Stimulated activated CD8-positive, alpha-beta memory T cell treated with anti-CD3 and anti-CD28 coated beads, Interleukin-4, amount 100 ng/mL, for 4 hours (primary cell): ENCODE results near the gene TACR2.

Source experiments
- DNase-seq, 2 donors: peaks; one replicate each; pipeline ENCODE4 v3.0.0-alpha.2; 2020; ENCODE audit warnings: low read depth in 2 of 2, low spot score in 1 of 2

Gene TACR2

DNA sequence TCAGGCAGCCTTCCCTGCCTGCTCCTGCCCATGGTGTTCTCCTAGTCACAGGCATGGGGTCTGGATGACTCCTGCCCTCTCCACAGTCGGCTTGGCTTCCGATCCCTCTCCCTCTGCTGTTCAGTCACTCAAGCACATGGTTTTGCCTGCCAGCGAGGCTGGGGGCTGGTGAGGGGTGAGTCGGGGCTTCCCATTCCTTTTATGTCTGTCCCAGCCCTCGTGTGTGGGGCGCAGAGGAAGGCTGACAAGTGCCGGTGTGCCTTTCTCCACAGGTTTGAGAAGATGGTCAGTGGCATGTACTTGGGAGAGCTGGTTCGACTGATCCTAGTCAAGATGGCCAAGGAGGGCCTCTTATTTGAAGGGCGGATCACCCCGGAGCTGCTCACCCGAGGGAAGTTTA, 40.1 kb downstream of the TACR2 start:
- no peak for DNase-seq

DNA sequence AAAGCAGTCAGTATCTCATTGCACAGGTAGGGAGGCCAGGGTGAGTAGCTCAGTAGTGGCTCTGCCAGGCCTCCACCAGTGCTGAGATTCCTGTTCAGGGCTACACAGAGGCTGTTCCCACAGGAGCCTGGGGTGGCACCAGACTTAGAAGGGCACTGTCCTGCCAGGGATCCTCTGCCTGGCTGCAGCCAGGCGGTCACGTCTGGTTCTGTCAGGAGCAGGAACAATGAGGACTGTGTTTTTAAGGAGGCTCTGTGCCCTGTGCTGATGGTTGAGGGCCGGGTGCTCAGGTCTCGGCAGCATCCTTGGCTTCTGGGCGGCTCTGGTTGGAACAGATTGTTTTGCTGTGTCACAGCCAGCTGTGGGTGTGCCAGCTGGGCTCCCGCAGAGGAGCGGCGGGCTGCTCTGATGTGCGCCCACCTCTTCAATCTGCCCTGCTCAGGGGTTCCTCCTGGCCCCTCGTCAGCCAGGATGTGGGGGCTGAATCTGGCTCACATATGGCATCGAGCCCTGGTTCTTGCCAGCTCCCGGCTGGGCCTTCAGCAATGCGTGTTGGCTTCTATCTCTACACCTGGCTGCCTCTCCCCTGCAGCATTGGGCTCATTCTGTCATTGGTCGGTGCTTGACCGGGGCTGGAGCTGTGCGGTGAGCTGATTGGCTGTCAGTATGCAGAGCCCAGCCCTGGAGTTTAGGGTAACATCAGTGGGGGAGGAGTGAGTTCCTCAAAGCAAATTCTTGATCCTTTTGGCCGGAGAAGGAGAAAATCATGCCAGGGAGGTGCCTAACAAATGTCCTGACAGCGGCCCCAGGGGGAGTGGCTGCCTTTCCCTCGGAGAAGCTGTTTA, 41.2 kb downstream of the TACR2 start:
- DNase-seq: no peak

GRCh38 chr10:69374931-69375306, 41.8 kb downstream of the TACR2 start:
- no peak for DNase-seq

DNA sequence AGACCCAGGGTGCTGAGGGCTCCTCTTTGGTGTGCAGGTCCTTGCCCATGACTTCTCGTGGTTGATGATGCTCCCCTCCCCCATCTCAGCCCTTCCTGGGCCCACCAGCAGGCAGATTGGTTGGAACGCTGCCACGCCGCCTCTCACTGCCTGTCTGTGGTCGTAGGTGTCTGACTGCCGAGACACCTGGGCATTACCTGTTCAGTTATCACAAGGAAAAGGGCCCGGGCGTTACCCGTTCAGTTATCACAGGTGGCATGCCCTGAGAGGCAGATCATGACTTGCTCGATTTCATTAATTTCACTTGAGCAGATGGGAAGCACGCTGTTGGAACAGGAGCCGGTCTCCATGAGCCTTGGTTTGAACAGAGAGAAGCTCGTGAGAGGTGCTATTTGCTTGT, 42.5 kb downstream of the TACR2 start:
- DNase-seq: no peak

DNA sequence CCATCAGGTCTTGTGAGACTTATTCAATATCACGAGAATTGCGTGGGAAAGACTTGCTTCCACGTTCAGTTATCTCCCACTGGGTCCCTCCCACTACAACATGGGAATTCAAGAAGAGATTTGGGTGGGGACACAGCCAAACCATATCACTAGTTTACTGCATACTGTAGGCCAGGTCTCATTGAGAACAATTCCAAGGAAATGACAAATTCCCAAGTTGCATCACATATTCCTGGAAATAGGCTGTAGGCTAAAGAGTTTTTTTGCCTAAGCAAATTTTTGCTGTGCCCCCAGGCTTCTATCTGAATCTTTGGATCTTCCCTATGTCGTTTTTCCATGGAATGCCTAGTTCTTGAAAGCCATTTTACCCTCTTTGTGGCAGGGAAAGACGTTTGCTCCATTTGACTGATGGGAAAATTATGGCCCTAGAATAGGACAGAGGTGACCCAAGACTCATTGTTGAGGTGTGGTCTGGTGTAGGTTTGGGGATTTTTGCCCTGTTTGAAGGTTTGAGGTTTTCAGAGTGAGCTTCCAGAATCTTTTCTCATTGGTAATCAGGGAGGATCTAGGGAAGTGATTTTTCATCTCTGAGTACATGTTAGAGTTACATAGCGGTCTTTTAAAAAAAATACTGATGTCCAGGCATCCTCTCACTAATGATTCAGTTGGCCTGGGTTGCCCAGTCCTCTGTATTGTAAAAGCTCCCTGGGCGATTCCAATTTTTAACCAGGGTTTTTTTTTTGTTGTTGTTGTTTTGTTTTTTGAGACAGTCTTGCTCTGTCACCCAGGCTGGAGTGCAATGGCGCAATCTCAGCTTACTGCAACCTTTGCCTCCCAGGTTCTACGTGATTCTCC, 44.4 kb downstream of the TACR2 start:
- no peak for DNase-seq

DNA sequence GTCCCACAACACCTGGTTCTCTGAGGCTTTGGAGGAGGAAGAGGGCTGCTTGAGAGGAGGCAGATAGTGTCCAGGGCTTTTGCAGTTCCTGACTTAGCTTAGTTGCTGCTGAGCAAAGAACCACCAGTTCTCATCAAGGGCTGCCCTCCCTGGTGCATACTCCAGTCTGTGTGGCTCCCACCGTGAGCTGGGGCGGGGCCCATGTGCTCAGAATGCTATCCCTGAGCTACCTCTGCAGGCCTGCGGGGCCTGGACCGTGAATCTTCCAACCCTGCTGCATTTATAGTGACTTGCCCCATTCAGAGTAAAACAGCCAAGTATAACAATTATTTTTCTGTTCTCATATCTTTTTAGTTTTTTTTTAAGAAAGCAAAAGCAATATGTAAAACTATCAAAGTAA, 49.2 kb downstream of the TACR2 start:
- no peak for DNase-seq

DNA sequence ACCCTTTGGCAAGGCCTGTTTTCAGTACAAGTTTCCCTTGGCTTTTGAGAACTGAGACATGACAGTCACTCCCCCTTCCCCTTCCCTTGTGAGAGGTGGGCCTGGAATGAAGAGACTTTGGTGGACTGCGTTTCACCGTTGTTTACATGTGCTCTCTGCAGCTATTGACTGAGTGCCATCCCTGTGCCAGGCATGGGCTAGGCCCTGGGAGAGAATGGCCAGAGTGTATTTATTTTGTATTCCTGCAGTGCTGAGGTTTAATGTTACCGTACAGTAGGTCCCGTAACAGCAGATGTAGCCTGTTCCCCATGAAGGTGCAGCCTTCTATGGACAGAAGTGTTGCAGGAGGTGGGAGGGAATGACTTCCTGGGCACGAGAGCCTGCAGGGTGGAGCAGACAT, 50.0 kb downstream of the TACR2 start:
- no peak for DNase-seq

DNA sequence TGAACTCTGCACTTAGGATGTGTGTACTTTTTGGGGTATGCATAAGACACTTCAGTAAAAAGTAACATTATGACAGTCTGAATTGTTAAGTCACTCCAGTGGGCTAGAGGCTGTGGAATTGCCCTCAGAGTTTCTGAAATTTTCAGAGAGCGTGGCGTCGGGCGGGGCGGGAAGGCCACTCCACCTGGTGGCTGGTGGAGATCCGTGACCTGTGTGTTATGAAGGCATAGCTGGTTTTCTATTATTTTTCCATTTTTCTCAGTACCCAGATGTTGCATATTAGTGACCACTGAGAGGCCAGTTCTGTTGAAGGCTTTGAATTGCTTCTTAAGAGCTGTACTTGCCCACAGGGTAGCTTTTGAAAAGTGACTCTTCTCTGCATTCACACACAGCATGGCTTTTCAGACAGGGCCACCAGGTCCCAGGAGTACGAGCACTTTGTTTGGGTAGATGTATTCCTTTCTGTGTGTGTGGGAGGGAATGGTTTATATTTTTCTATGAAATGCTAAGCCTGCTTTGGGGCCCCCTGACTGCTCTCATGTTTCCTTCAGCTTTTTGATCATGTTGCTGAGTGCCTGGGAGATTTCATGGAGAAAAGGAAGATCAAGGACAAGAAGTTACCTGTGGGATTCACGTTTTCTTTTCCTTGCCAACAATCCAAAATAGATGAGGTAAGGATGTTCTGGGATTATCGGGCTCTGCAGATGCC, 52.3 kb downstream of the TACR2 start:
- DNase-seq: no peak

DNA sequence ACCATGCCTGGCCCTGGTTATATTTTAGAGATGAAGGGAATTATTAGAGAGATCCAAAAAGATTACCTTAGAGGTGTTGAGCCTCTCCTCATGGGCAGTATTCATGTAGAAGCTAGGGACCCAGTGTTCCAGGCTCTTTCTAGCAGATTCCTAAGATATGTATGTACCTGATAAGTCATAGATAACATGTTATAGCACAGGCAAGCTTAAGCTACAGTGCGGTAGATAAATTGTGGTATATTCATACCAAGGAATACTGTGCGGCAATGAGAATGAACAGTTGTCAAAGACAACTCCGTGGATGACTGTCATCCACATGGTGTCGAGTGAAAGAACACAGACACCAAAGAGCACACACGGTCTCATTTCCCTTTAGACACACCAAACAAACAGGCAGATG, 53.1 kb downstream of the TACR2 start:
- DNase-seq: no peak

- no peak for DNase-seq
Observed at GRCh38 chr10:69362471-69362954, 54.2 kb downstream of the TACR2 start.

GRCh38 chr10:69361303-69361614, 55.5 kb downstream of the TACR2 start:
- no peak for DNase-seq

GRCh38 chr10:69360485-69361302, 56.0 kb downstream of the TACR2 start:
- no peak for DNase-seq

GRCh38 chr10:69359594-69359993, 57.1 kb downstream of the TACR2 start:
- no peak for DNase-seq

DNA sequence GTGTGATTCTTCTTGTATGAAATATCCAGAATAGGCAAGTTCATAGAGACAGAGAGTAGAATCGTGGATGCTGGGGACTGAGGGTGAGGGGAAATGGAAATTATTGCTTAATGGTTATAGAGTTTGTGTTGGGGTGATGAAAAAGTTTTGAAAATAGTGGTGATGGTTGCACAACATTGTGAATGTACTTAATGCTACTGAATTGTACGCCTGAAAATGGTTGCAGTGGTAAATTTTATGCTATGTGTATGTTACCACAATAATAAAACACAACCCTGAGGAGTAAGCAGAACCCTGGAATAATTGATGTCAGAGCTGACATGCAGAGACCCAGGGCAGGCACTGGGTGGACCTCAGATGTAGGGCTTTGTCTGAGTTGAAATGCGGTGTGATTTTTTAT, 57.6 kb downstream of the TACR2 start:
- no peak for DNase-seq

GRCh38 chr10:69358148-69358795, 58.4 kb downstream of the TACR2 start:
- DNase-seq: no peak

GRCh38 chr10:69356187-69356586, 60.5 kb downstream of the TACR2 start:
- DNase-seq: no peak

DNA sequence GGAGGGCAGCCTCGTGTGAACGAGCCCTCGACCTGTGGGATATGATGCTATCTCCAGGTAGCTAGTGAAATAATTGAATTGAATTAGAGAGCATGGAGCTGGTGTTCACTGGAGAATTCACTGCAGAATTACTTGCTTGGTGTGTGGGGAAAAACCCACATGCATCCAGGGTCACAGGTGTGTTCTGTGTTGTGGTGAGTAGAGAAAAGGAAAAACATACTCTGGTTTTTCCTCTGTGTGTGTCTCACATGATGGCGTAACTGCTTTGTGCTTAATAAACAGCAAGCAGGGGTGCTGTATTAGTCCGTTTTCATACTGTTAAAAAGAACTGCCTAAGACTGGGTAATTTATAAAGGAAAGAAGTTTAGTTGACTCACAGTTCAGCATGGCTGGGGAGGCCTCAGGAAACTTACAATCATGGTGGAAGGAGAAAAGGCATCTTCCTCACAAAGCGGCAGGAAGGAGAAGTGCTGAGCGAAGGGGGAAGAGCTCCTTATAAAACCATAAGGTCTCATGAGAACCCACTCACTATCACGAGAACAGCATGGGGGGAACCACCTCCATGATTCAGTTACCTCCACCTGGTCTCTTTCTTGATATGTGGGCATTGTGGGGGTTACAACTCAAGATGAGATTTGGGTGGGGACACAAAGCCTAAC, 62.6 kb downstream of the TACR2 start:
- DNase-seq: no peak
